T-helper 1 cell treated with Interleukin-12 subunit alpha and Interleukin-12 subunit beta and Interleukin-4 antibody, amounts not matched to agents 30 ng/mL and 1 ng/mL, for 36 hours (primary cell): ENCODE results near the gene MOXD1. TPM values are rescaled to one million over a fixed set of nuclear protein-coding genes. Genes with fewer than 3 reads are reported as not detected.

Experiments used
- intact Hi-C: fragments of 100-400 bp; cut with micrococcal nuclease; formaldehyde crosslinking; loops from one replicate; pipeline ENCODE4 v1.15.1; 2024
- total RNA-seq: library from RNA; stranded (reverse); gene quantifications from 2 replicates; pipeline ENCODE4 v1.2.3, GENCODE V29; 2022

Gene MOXD1
- total RNA-seq, 1 donor from 2014 or later: 0.39 TPM

- intact Hi-C loops: no loop called here
Observed at GRCh38 chr6:132246632-132247270, 154.5 kb downstream of the MOXD1 start.

DNA sequence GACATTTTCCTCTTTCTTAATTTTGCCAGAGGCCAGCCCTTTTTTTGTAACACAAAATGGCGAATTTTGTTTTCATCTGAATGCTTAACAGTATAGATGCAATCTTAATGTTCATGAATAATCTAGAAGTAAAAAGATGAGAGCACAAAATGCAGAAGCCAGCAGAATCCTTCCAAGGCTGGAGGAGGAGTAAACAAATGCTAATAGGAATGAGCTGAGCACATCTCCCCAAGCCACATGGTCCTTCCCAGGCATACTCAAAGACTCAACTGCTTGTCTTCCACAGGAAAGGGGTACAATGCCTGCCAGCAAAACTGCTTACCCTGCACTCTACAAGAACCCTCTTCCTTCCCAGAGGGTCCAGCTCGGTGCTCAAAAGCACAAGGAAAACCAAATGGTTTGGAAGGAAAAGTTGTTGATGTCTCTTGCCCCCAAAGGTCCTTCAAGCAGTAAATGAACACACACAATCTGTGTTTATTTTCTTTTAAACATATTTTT, 155.1 kb downstream of the MOXD1 start:
- intact Hi-C loops: no loop called here

Other genes with a start within 250 kb of the MOXD1 start
- 24.3 and 24.7 TPM in 2 replicates for gene STX7, start 111.6 kb upstream of the MOXD1 start, total RNA-seq
- not detected in 2 replicates for gene TAAR9, start 136.8 kb upstream of the MOXD1 start, total RNA-seq
- gene TAAR8, start 151.2 kb upstream of the MOXD1 start, total RNA-seq: not detected in 2 replicates
- not detected in 2 replicates for gene TAAR6, start 168.8 kb upstream of the MOXD1 start, total RNA-seq
- not detected in 2 replicates for gene TAAR5, start 188.3 kb upstream of the MOXD1 start, total RNA-seq
- gene TAAR2, start 222.8 kb upstream of the MOXD1 start, total RNA-seq: not detected in 2 replicates